GM12891 (cell line): ENCODE results near the gene GTF2H4.

Source experiments
- DNase-seq: peaks from one replicate; pipeline ENCODE4 v3.0.0; 2011; ENCODE audit warnings: low spot score; ENCODE audit not compliant: insufficient read length
- FAIRE-seq: peaks from 2 replicates; lab custom pipeline; 2011; peaks lifted over from hg19 to GRCh38; lab: Jason Lieb, UNC
- PAX5 ChIP-seq: IDR thresholded peaks from 2 replicates; pipeline ENCODE4 v1.6.1; 2011; ENCODE audit warnings: low read length, moderate library complexity, mild to moderate bottlenecking; ENCODE audit not compliant: insufficient read depth, severe bottlenecking
- POLR2A ChIP-seq: IDR thresholded peaks from 2 replicates; pipeline ENCODE4 v1.6.1; 2011; ENCODE audit warnings: low read depth, low read length, control low read depth
- POLR2AphosphoS5 ChIP-seq: IDR thresholded peaks from 2 replicates; pipeline ENCODE4 v1.6.1; 2011; ENCODE audit warnings: low read depth, low read length, control low read depth
- POU2F2 ChIP-seq: IDR thresholded peaks from 2 replicates; pipeline ENCODE4 v1.6.1; 2011; ENCODE audit warnings: low read depth, mild to moderate bottlenecking, control low read depth, low read length, moderate library complexity
- SPI1 ChIP-seq: IDR thresholded peaks from 2 replicates; pipeline ENCODE4 v1.6.1; 2011; ENCODE audit warnings: low read depth, low read length, control low read depth
- TAF1 ChIP-seq: IDR thresholded peaks from 2 replicates; pipeline ENCODE4 v1.6.1; 2011; ENCODE audit warnings: low read depth, low read length, control low read depth

The GTF2H4 gene

GRCh38 chr6:30932665-30933365 lies 24.8 kb downstream of the GTF2H4 start:
- no peak for FAIRE-seq
- no peak for DNase-seq
- no peak for TF ChIP-seq TAF1

GRCh38 chr6:30935018-30935417 lies 27.0 kb downstream of the GTF2H4 start:
- no peak for DNase-seq
- TF ChIP-seq POLR2A (no peak), POLR2AphosphoS5 (no peak), POU2F2 (no peak), PAX5 (no peak)
- no peak for FAIRE-seq

- DNase-seq = no peak
Measured at GRCh38 chr6:30937265-30937664, 29.3 kb downstream of the GTF2H4 start.

GRCh38 chr6:30938730-30939129 lies 30.7 kb downstream of the GTF2H4 start:
- FAIRE-seq = no peak
- TF ChIP-seq POLR2AphosphoS5 (no peak), SPI1 (no peak)
- no peak for DNase-seq

More at GRCh38 chr6:30937265-30937664, 29.3 kb downstream of the GTF2H4 start:
- FAIRE-seq = no peak
- TF ChIP-seq POU2F2 (no peak), POLR2AphosphoS5 (no peak), PAX5 (no peak), SPI1 (no peak), POLR2A (no peak), TAF1 (no peak)

GRCh38 chr6:30939473-30939872 lies 31.5 kb downstream of the GTF2H4 start:
- TF ChIP-seq TAF1 (no peak), POLR2A (no peak), PAX5 (no peak), SPI1 (no peak), POU2F2 (no peak), POLR2AphosphoS5 (no peak)
- DNase-seq (no peak), FAIRE-seq (no peak)

GRCh38 chr6:30940361-30940986 lies 32.5 kb downstream of the GTF2H4 start, which contains the start of gene MUCL3:
Gene MUCL3, plus strand, starts transcription at chr6:30940973. Its CDS starts 27 bp downstream, at chr6:30941000.
- FAIRE-seq (no peak), DNase-seq (no peak)
- TF ChIP-seq SPI1 (no peak), POU2F2 (no peak), TAF1 (no peak)

GRCh38 chr6:30942338-30943060 lies 34.5 kb downstream of the GTF2H4 start:
- DNase-seq (no peak), FAIRE-seq (no peak)
- TF ChIP-seq POLR2AphosphoS5 (no peak), POLR2A (no peak), POU2F2 (no peak), TAF1 (no peak), SPI1 (no peak), PAX5 (no peak)

- TF ChIP-seq POLR2A (no peak), TAF1 (no peak), PAX5 (no peak), POU2F2 (no peak), SPI1 (no peak), POLR2AphosphoS5 (no peak)
- FAIRE-seq = no peak
- DNase-seq = no peak
Measured at GRCh38 chr6:30944051-30944450, 36.0 kb downstream of the GTF2H4 start.

GRCh38 chr6:30945281-30945680 lies 37.3 kb downstream of the GTF2H4 start:
- DNase-seq = no peak
- TF ChIP-seq SPI1 (no peak), POLR2A (no peak), TAF1 (no peak), POU2F2 (no peak), POLR2AphosphoS5 (no peak), PAX5 (no peak)
- no peak for FAIRE-seq

- no peak for TF ChIP-seq TAF1
- no peak for TF ChIP-seq SPI1
- TF ChIP-seq POU2F2 = no peak
- TF ChIP-seq POLR2A = no peak
- no peak for TF ChIP-seq PAX5
- TF ChIP-seq POLR2AphosphoS5 = no peak
- no peak for DNase-seq
- no peak for FAIRE-seq
Measured at GRCh38 chr6:30947231-30947630, 39.2 kb downstream of the GTF2H4 start.

- no peak for DNase-seq
- no peak for TF ChIP-seq POLR2AphosphoS5
- TF ChIP-seq POU2F2 = no peak
- TF ChIP-seq PAX5 = no peak
- FAIRE-seq = no peak
Measured at GRCh38 chr6:30948811-30949210, 40.8 kb downstream of the GTF2H4 start.
